ENCODE results near the gene RFT1. TPM values are rescaled to one million over a fixed set of nuclear protein-coding genes. Genes with fewer than 3 reads are reported as not detected.

The RFT1 gene
- total and polyA plus RNA-seq, 2 of the 13 experiments (the other 11 are each of a cell fraction or from before 2014, with no cell fraction given): 23.2 to 37.0 TPM

- WGBS (ENCODE audit: low lambda C conversion rate): 38% methylated on average over 10 of the region's 12 CpGs
- BruUV-seq (replicated peaks): no TSS peak
- ChIA-PET POLR2A (interaction anchor here (1.3 kb wide), 1 partner anchor 9 kb away, joined by 3 read pairs; no protein-coding TSS in a partner anchor), CTCF (ENCODE audit: low intra/inter-chr PET ratio, low total read pairs) (no interaction called here)
- Histone ChIP-seq H3K9me3 (ENCODE audit: low read length) (no peaks in the 10 kb centered on the region), H3K27me3 (ENCODE audit: control insufficient read depth in 1 of 2, insufficient read depth in 2 of 2, low read length in 2 of 2) (no peaks in the 10 kb centered on the region), H3K27ac (ENCODE audit: extremely low read length, insufficient read depth, low read length) (no peak overlapping the region), H3K4me1 (ENCODE audit: insufficient read depth, low read length) (peaks cover 19% of the 10 kb centered on the region), H4K20me1 (ENCODE audit: insufficient read depth, low read length) (no peaks in the 10 kb centered on the region), H3K9ac (ENCODE audit: insufficient read depth, low read depth, low read length) (no peak overlapping the region), H3K79me2 (ENCODE audit: insufficient read depth, low read length) (no peaks in the 10 kb centered on the region), H3K4me2 (ENCODE audit: low read depth, low read length) (peak overlapping the region; percentile 56), H3K36me3 (replicated peaks in 1 of 2; ENCODE audit: control insufficient read depth in 1 of 2, insufficient read depth in 2 of 2, low read length in 2 of 2) (no peaks in the 10 kb centered on the region), H2AFZ (ENCODE audit: low read length) (no peak overlapping the region), H3K4me3 (replicated peaks in 1 of 3; ENCODE audit: insufficient read depth in 1 of 3, low read depth in 2 of 3, low read length in 3 of 3) (no peak overlapping the region)
- FAIRE-seq: peak; percentile 55
- intact Hi-C loops (cut with micrococcal nuclease; ENCODE audit: unreplicated experiment) (no loop called here), in situ Hi-C loops (cut with HindIII; ENCODE audit: extremely low pct_ligation_motif_present, low pct_unique_long_range_greater_than_20kb) (no loop called here)
- ATAC-seq: peak; percentile 73
- peak; percentile 41 for DNase-seq (ENCODE audit: low spot score)
- TF ChIP-seq, protein P1, sequence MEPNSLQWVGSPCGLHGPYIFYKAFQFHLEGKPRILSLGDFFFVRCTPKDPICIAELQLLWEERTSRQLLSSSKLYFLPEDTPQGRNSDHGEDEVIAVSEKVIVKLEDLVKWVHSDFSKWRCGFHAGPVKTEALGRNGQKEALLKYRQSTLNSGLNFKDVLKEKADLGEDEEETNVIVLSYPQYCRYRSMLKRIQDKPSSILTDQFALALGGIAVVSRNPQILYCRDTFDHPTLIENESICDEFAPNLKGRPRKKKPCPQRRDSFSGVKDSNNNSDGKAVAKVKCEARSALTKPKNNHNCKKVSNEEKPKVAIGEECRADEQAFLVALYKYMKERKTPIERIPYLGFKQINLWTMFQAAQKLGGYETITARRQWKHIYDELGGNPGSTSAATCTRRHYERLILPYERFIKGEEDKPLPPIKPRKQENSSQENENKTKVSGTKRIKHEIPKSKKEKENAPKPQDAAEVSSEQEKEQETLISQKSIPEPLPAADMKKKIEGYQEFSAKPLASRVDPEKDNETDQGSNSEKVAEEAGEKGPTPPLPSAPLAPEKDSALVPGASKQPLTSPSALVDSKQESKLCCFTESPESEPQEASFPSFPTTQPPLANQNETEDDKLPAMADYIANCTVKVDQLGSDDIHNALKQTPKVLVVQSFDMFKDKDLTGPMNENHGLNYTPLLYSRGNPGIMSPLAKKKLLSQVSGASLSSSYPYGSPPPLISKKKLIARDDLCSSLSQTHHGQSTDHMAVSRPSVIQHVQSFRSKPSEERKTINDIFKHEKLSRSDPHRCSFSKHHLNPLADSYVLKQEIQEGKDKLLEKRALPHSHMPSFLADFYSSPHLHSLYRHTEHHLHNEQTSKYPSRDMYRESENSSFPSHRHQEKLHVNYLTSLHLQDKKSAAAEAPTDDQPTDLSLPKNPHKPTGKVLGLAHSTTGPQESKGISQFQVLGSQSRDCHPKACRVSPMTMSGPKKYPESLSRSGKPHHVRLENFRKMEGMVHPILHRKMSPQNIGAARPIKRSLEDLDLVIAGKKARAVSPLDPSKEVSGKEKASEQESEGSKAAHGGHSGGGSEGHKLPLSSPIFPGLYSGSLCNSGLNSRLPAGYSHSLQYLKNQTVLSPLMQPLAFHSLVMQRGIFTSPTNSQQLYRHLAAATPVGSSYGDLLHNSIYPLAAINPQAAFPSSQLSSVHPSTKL (CRISPR knock-in tag; IDR thresholded peaks at IDR 0.05): 0 out of 2 replicates have a peak, but pooled peaks have one; percentile 19
- TF ChIP-seq HNF4A (CRISPR knock-in tag; IDR thresholded peaks at IDR 0.05) (peak; percentile 21; the same call in 1 of the 2 replicates), ZBTB42 (CRISPR knock-in tag; IDR thresholded peaks at IDR 0.05) (no peak), PRDM15 (CRISPR knock-in tag; IDR thresholded peaks at IDR 0.05) (no peak), RXRB (CRISPR knock-in tag; IDR thresholded peaks at IDR 0.05; ENCODE audit: borderline replicate concordance) (peak; percentile 46; the same call in 1 of the 2 replicates), EED (CRISPR knock-in tag; IDR thresholded peaks at IDR 0.05) (0 out of 2 replicates have a peak, but pooled peaks have one; percentile 45), FOXA3 (CRISPR knock-in tag; IDR thresholded peaks at IDR 0.05) (peak; percentile 76), FOXA1 (IDR thresholded peaks at IDR 0.05) (no peak), FOXA1 (CRISPR knock-in tag; IDR thresholded peaks at IDR 0.05) (peak; percentile 82), KAT8 (CRISPR knock-in tag; IDR thresholded peaks at IDR 0.05) (no peak), CEBPB (IDR thresholded peaks at IDR 0.05; ENCODE audit: borderline replicate concordance, low read depth, low read length) (peak; percentile 1; the same call in 1 of the 2 replicates), CBFB (CRISPR knock-in tag; IDR thresholded peaks at IDR 0.05) (no peak), NONO (IDR thresholded peaks at IDR 0.05) (no peak), NONO (CRISPR knock-in tag; conservative IDR thresholded peaks at IDR 0.05) (0 out of 2 replicates have a peak, but pooled peaks have one; percentile 21), DPF2 (CRISPR knock-in tag; IDR thresholded peaks at IDR 0.05; ENCODE audit: borderline replicate concordance, low read depth) (0 out of 2 replicates have a peak, but pooled peaks have one; percentile 21), CCAR2 (optimal IDR thresholded peaks at IDR 0.05; ENCODE audit: low read depth, low read length) (no peak), ZNF629 (CRISPR knock-in tag; conservative IDR thresholded peaks at IDR 0.05) (0 out of 2 replicates have a peak, but pooled peaks have one; percentile 13), SALL1 (CRISPR knock-in tag; IDR thresholded peaks at IDR 0.05) (peak; percentile 73)
Observed at GRCh38 chr3:53084310-53085001, 45.8 kb downstream of the RFT1 start.
